Measurements from ENCODE around the gene CRADD.

Gene CRADD

DNA sequence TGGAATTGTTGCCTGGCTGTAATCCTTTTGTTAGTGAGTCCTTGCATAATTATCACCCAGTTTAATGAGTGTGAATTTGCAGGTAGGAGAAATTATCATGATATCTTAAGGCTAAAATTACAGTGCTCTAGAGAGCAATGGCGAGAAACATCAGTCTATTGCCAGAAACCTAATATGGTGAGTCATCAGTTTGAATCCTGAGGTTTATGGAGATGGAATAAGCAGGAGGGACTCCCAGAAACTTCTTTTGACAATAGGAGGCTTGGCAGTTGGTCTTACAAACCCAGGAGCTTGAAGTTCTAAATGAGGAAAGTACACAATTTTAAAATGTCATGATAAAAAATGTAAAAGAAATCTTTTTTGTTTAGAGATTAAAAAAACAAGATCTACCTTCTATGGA, 31.5 kb upstream of the CRADD start:
- H3K27me3 ChIP-seq (ENCODE audit: control insufficient read depth, insufficient read depth, low read length) = no peaks in the 10 kb centered on the region
- no peak overlapping the region for H3K4me3 ChIP-seq (ENCODE audit: low read depth, low read length)
- H3K79me2 ChIP-seq = no peaks in the 10 kb centered on the region
- H3K36me3 ChIP-seq (ENCODE audit: control insufficient read depth, insufficient read depth, low read length) = no peaks in the 10 kb centered on the region
- no peak overlapping the region for H3K4me2 ChIP-seq (ENCODE audit: low read length)
- H3K27ac ChIP-seq = no peak overlapping the region
- no peak overlapping the region for H3K9ac ChIP-seq
- H3K9me3 ChIP-seq (ENCODE audit: control insufficient read depth, low read length) = no peaks in the 10 kb centered on the region
- TF ChIP-seq, protein P1, sequence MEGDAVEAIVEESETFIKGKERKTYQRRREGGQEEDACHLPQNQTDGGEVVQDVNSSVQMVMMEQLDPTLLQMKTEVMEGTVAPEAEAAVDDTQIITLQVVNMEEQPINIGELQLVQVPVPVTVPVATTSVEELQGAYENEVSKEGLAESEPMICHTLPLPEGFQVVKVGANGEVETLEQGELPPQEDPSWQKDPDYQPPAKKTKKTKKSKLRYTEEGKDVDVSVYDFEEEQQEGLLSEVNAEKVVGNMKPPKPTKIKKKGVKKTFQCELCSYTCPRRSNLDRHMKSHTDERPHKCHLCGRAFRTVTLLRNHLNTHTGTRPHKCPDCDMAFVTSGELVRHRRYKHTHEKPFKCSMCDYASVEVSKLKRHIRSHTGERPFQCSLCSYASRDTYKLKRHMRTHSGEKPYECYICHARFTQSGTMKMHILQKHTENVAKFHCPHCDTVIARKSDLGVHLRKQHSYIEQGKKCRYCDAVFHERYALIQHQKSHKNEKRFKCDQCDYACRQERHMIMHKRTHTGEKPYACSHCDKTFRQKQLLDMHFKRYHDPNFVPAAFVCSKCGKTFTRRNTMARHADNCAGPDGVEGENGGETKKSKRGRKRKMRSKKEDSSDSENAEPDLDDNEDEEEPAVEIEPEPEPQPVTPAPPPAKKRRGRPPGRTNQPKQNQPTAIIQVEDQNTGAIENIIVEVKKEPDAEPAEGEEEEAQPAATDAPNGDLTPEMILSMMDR (IDR thresholded peaks at IDR 0.05) = no peak
- peak overlapping the region; percentile 9 for H2AFZ ChIP-seq
- peaks cover 8% of the 10 kb centered on the region for H3K4me1 ChIP-seq

DNA sequence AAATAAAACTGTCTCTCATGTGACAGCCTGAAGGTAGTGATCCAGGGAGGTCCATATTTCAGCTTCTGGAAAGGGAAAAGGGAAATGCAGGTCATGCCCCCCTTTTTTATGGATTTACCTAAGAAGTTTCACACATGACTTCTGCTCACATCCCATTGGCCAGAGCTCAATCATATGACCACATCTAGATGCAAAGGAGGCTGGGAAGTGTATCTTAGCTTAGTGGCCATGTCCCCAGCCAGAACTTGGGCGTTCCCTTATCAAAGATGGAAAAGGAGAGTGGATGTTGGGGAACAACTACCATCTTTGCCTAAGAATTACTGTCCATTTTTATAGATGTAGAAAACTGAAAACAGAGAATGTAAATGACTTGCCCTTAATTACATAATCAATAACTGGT, 26.5 kb upstream of the CRADD start:
- no peak overlapping the region for H3K9ac ChIP-seq
- no peak overlapping the region for H3K4me3 ChIP-seq (ENCODE audit: low read depth, low read length)
- no peak overlapping the region for H2AFZ ChIP-seq
- H3K4me1 ChIP-seq = peaks cover 12% of the 10 kb centered on the region
- TF ChIP-seq, protein P1 (IDR thresholded peaks at IDR 0.05) = no peak
- no peaks in the 10 kb centered on the region for H3K27me3 ChIP-seq (ENCODE audit: control insufficient read depth, insufficient read depth, low read length)
- H3K79me2 ChIP-seq = no peaks in the 10 kb centered on the region
- no peaks in the 10 kb centered on the region for H3K36me3 ChIP-seq (ENCODE audit: control insufficient read depth, insufficient read depth, low read length)
- no peak overlapping the region for H3K4me2 ChIP-seq (ENCODE audit: low read length)
- H3K9me3 ChIP-seq (ENCODE audit: control insufficient read depth, low read length) = no peaks in the 10 kb centered on the region
- no peak overlapping the region for H3K27ac ChIP-seq

DNA sequence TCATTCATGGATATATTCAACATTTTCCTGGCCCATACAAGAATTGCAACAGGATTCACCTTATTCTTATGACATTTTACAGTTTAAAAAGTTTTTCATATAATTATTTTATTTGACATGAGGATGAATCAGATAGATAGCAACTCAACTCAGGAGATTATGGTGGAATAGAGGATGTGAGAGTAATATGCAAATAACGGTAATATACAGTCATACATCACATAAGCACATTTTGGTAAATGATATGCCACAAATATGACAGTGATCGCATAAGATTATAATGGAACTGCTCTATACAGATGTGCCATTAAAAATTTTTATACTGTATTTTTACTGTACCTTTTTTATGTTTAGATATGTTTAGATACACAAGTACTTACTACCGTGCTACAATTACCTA, 24.1 kb upstream of the CRADD start:
- Histone ChIP-seq H3K4me1 (peaks cover 12% of the 10 kb centered on the region), H3K9me3 (ENCODE audit: control insufficient read depth, low read length) (no peaks in the 10 kb centered on the region), H2AFZ (no peak overlapping the region), H3K9ac (no peak overlapping the region), H3K27me3 (ENCODE audit: control insufficient read depth, insufficient read depth, low read length) (no peaks in the 10 kb centered on the region), H3K4me3 (ENCODE audit: low read depth, low read length) (no peak overlapping the region), H3K79me2 (no peaks in the 10 kb centered on the region), H3K4me2 (ENCODE audit: low read length) (no peak overlapping the region), H3K27ac (no peak overlapping the region), H3K36me3 (ENCODE audit: control insufficient read depth, insufficient read depth, low read length) (no peaks in the 10 kb centered on the region)
- TF ChIP-seq, protein P1 (IDR thresholded peaks at IDR 0.05) = no peak

DNA sequence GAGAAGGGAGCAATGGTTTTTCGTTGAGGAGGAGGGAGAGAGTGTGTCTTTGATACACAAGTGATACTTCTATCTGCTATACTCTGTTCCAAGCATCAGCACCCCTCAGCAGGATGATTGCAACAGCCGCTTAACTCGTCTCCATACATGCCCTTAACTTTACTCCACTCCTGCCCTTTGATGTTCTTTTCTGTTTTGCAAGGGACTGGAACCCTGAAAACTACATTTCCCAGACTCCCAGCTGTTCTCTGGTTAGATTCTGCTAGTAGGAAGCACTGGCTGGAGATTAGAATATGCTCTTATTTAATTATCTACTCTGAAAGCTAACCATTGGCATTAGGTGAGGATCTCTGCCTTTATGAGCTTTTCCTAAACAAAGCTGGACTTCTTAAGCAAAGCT, 23.5 kb upstream of the CRADD start:
- no peak overlapping the region for H3K4me2 ChIP-seq (ENCODE audit: low read length)
- H3K27me3 ChIP-seq (ENCODE audit: control insufficient read depth, insufficient read depth, low read length) = no peaks in the 10 kb centered on the region
- no peak overlapping the region for H3K4me3 ChIP-seq (ENCODE audit: low read depth, low read length)
- TF ChIP-seq, protein P1 (IDR thresholded peaks at IDR 0.05) = no peak
- peaks cover 12% of the 10 kb centered on the region for H3K4me1 ChIP-seq
- no peaks in the 10 kb centered on the region for H3K9me3 ChIP-seq (ENCODE audit: control insufficient read depth, low read length)
- H3K36me3 ChIP-seq (ENCODE audit: control insufficient read depth, insufficient read depth, low read length) = no peaks in the 10 kb centered on the region
- H3K27ac ChIP-seq = peak overlapping the region; percentile 58
- H3K9ac ChIP-seq = no peak overlapping the region
- H2AFZ ChIP-seq = peak overlapping the region; percentile 56
- no peaks in the 10 kb centered on the region for H3K79me2 ChIP-seq

DNA sequence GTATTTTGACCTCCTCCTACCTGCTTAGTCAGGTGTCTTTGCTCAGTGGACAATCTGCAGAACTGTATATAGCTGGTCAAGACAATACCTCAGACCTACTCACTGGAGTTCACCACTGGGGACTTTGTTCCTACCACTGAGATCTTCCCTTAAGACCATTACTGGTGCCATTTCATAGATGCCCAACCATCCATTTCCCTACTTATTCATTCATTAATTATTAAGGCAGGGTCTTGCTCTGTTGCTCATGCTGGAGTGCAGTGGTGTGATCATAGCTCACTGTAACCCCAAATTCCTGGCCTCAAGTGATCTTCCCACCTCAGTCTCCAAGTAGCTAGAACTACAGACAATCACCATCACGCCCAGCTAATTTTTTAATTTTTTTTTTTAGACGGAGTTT, 22.8 kb upstream of the CRADD start:
- H3K9me3 ChIP-seq (ENCODE audit: control insufficient read depth, low read length) = no peaks in the 10 kb centered on the region

More for the DNA sequence above, 22.8 kb upstream of the CRADD start:
- Histone ChIP-seq H3K27ac (peak overlapping the region; percentile 58), H3K79me2 (no peaks in the 10 kb centered on the region), H3K36me3 (ENCODE audit: control insufficient read depth, insufficient read depth, low read length) (no peaks in the 10 kb centered on the region), H3K9ac (no peak overlapping the region), H3K4me2 (ENCODE audit: low read length) (no peak overlapping the region), H2AFZ (peak overlapping the region; percentile 56), H3K4me3 (ENCODE audit: low read depth, low read length) (no peak overlapping the region), H3K27me3 (ENCODE audit: control insufficient read depth, insufficient read depth, low read length) (no peaks in the 10 kb centered on the region), H3K4me1 (peaks cover 12% of the 10 kb centered on the region)
- TF ChIP-seq, protein P1 (IDR thresholded peaks at IDR 0.05) = no peak

Measured in parathyroid adenoma (tissue), 2 donors.